ENCODE measurements around the gene SMIM29. TPM values are rescaled to one million over a fixed set of nuclear protein-coding genes. Genes with fewer than 3 reads are reported as not detected.
"Not testable (repeated sequence)": the region's sequence is repeated elsewhere in the genome, so short reads cannot be mapped to it uniquely, and the experiment has no call there.

SMIM29 gene
- total and polyA plus RNA-seq, 4 donors, result 14.9 to 68.0 (median 54.3) TPM

- no peak for DNase-seq (ENCODE audit: low read depth in 4 of 6, low spot score in 6 of 6)
- WGBS (ENCODE audit: insufficient coverage), result 84% methylated on average over 4 of the region's 6 CpGs
- H3K4me1 ChIP-seq (ENCODE audit: control insufficient read depth, insufficient read depth, low read length), result peaks cover 51% of the 10 kb centered on the region
- H3K27ac ChIP-seq (ENCODE audit: low read depth, low read length), result peak overlapping the region; percentile 73
- no peaks in the 10 kb centered on the region for H3K9me3 ChIP-seq (ENCODE audit: control insufficient read depth, insufficient read depth, low read length)
- H3K27me3 ChIP-seq (ENCODE audit: control insufficient read depth, insufficient read depth, low read length), result no peaks in the 10 kb centered on the region
- peak overlapping the region; percentile 85 for H3K4me3 ChIP-seq (ENCODE audit: low read depth, low read length)
- peaks cover 47% of the 10 kb centered on the region for H3K36me3 ChIP-seq (ENCODE audit: control insufficient read depth, insufficient read depth, low read length)
Observed at GRCh38 chr6:34247481-34248197, 1.2 kb downstream of the SMIM29 start.

GRCh38 chr6:34246563-34247391 is 2.0 kb downstream of the SMIM29 start:
- no peak overlapping the region for H3K27ac ChIP-seq (ENCODE audit: low read depth, low read length)

GRCh38 chr6:34246249-34246562 is 2.6 kb downstream of the SMIM29 start:
- Histone ChIP-seq H3K9me3 (ENCODE audit: control insufficient read depth, insufficient read depth, low read length) (no peaks in the 10 kb centered on the region), H3K36me3 (ENCODE audit: control insufficient read depth, insufficient read depth, low read length) (peaks cover 61% of the 10 kb centered on the region), H3K27ac (ENCODE audit: low read depth, low read length) (no peak overlapping the region), H3K4me1 (ENCODE audit: control insufficient read depth, insufficient read depth, low read length) (peaks cover 51% of the 10 kb centered on the region), H3K27me3 (ENCODE audit: control insufficient read depth, insufficient read depth, low read length) (no peaks in the 10 kb centered on the region), H3K4me3 (ENCODE audit: low read depth, low read length) (no peak overlapping the region)
- DNase-seq (ENCODE audit: low read depth in 4 of 6, low spot score in 6 of 6), result no peak
- 25% methylated on average over 1 of the region's 2 CpGs for WGBS (ENCODE audit: insufficient coverage)

More at GRCh38 chr6:34246563-34247391, 2.0 kb downstream of the SMIM29 start:
- DNase-seq (ENCODE audit: low read depth in 4 of 6, low spot score in 6 of 6), result no peak
- 55% methylated on average over 8 of the region's 8 CpGs for WGBS (ENCODE audit: insufficient coverage)
- Histone ChIP-seq H3K4me3 (ENCODE audit: low read depth, low read length) (no peak overlapping the region), H3K36me3 (ENCODE audit: control insufficient read depth, insufficient read depth, low read length) (peaks cover 55% of the 10 kb centered on the region), H3K9me3 (ENCODE audit: control insufficient read depth, insufficient read depth, low read length) (no peaks in the 10 kb centered on the region), H3K27me3 (ENCODE audit: control insufficient read depth, insufficient read depth, low read length) (no peaks in the 10 kb centered on the region), H3K4me1 (ENCODE audit: control insufficient read depth, insufficient read depth, low read length) (peaks cover 51% of the 10 kb centered on the region)

- H3K4me3 ChIP-seq (ENCODE audit: low read depth, low read length); DNase-seq (ENCODE audit: low read depth in 4 of 6, low spot score in 6 of 6); H3K9me3 ChIP-seq (ENCODE audit: control insufficient read depth, insufficient read depth, low read length); H3K27me3 ChIP-seq (ENCODE audit: control insufficient read depth, insufficient read depth, low read length); H3K27ac ChIP-seq (ENCODE audit: low read depth, low read length): not testable (repeated sequence)
- H3K36me3 ChIP-seq (ENCODE audit: control insufficient read depth, insufficient read depth, low read length), result peaks cover 65% of the 10 kb centered on the region
- no CpG with 5 or more reads among the region's 7 CpGs for WGBS (ENCODE audit: insufficient coverage)
- H3K4me1 ChIP-seq (ENCODE audit: control insufficient read depth, insufficient read depth, low read length), result peaks cover 51% of the 10 kb centered on the region
Observed at GRCh38 chr6:34245761-34246140, 3.1 kb downstream of the SMIM29 start.

GRCh38 chr6:34245032-34245760 is 3.6 kb downstream of the SMIM29 start:
- DNase-seq (ENCODE audit: low read depth in 4 of 6, low spot score in 6 of 6); H3K27me3 ChIP-seq (ENCODE audit: control insufficient read depth, insufficient read depth, low read length); H3K27ac ChIP-seq (ENCODE audit: low read depth, low read length); H3K4me3 ChIP-seq (ENCODE audit: low read depth, low read length); H3K9me3 ChIP-seq (ENCODE audit: control insufficient read depth, insufficient read depth, low read length): not testable (repeated sequence)
- H3K4me1 ChIP-seq (ENCODE audit: control insufficient read depth, insufficient read depth, low read length), result peaks cover 54% of the 10 kb centered on the region
- H3K36me3 ChIP-seq (ENCODE audit: control insufficient read depth, insufficient read depth, low read length), result peaks cover 71% of the 10 kb centered on the region
- WGBS (ENCODE audit: insufficient coverage), result 70% methylated on average over 6 of the region's 13 CpGs

GRCh38 chr6:34243901-34244884 is 4.6 kb downstream of the SMIM29 start:
- no peak overlapping the region for H3K27ac ChIP-seq (ENCODE audit: low read depth, low read length)
- H3K9me3 ChIP-seq (ENCODE audit: control insufficient read depth, insufficient read depth, low read length), result no peaks in the 10 kb centered on the region
- peaks cover 74% of the 10 kb centered on the region for H3K36me3 ChIP-seq (ENCODE audit: control insufficient read depth, insufficient read depth, low read length)
- no peak overlapping the region for H3K4me3 ChIP-seq (ENCODE audit: low read depth, low read length)
- 68% methylated on average over 13 of the region's 19 CpGs for WGBS (ENCODE audit: insufficient coverage)
- H3K27me3 ChIP-seq (ENCODE audit: control insufficient read depth, insufficient read depth, low read length), result no peaks in the 10 kb centered on the region
- no peak for DNase-seq (ENCODE audit: low read depth in 4 of 6, low spot score in 6 of 6)
- H3K4me1 ChIP-seq (ENCODE audit: control insufficient read depth, insufficient read depth, low read length), result peaks cover 48% of the 10 kb centered on the region

- H3K36me3 ChIP-seq (ENCODE audit: control insufficient read depth, insufficient read depth, low read length), result peaks cover 71% of the 10 kb centered on the region
Observed at GRCh38 chr6:34243131-34243771, 5.6 kb downstream of the SMIM29 start.

GRCh38 chr6:34242252-34243130 is 6.3 kb downstream of the SMIM29 start:
- DNase-seq (ENCODE audit: low read depth in 4 of 6, low spot score in 6 of 6), result no peak
- H3K27ac ChIP-seq (ENCODE audit: low read depth, low read length), result no peak overlapping the region
- H3K36me3 ChIP-seq (ENCODE audit: control insufficient read depth, insufficient read depth, low read length), result peaks cover 68% of the 10 kb centered on the region

More at GRCh38 chr6:34243131-34243771, 5.6 kb downstream of the SMIM29 start:
- 80% methylated on average over 1 of the region's 5 CpGs for WGBS (ENCODE audit: insufficient coverage)
- Histone ChIP-seq H3K4me3 (ENCODE audit: low read depth, low read length) (no peak overlapping the region), H3K4me1 (ENCODE audit: control insufficient read depth, insufficient read depth, low read length) (peaks cover 49% of the 10 kb centered on the region), H3K27me3 (ENCODE audit: control insufficient read depth, insufficient read depth, low read length) (no peaks in the 10 kb centered on the region), H3K27ac (ENCODE audit: low read depth, low read length) (no peak overlapping the region), H3K9me3 (ENCODE audit: control insufficient read depth, insufficient read depth, low read length) (no peaks in the 10 kb centered on the region)
- DNase-seq (ENCODE audit: low read depth in 4 of 6, low spot score in 6 of 6), result no peak

More at GRCh38 chr6:34242252-34243130, 6.3 kb downstream of the SMIM29 start:
- H3K27me3 ChIP-seq (ENCODE audit: control insufficient read depth, insufficient read depth, low read length), result no peaks in the 10 kb centered on the region
- peaks cover 47% of the 10 kb centered on the region for H3K4me1 ChIP-seq (ENCODE audit: control insufficient read depth, insufficient read depth, low read length)
- no peaks in the 10 kb centered on the region for H3K9me3 ChIP-seq (ENCODE audit: control insufficient read depth, insufficient read depth, low read length)
- 92% methylated on average over 6 of the region's 7 CpGs for WGBS (ENCODE audit: insufficient coverage)
- no peak overlapping the region for H3K4me3 ChIP-seq (ENCODE audit: low read depth, low read length)

Data from spinal cord (tissue), 10 donors.